ENCODE data around the gene TPBGL. TPM values are rescaled to one million over a fixed set of nuclear protein-coding genes. Genes with fewer than 3 reads are reported as not detected.

The TPBGL gene
- total RNA-seq, 2 donors from 2014 or later, result 0.26 TPM; not detected in 1

DNA sequence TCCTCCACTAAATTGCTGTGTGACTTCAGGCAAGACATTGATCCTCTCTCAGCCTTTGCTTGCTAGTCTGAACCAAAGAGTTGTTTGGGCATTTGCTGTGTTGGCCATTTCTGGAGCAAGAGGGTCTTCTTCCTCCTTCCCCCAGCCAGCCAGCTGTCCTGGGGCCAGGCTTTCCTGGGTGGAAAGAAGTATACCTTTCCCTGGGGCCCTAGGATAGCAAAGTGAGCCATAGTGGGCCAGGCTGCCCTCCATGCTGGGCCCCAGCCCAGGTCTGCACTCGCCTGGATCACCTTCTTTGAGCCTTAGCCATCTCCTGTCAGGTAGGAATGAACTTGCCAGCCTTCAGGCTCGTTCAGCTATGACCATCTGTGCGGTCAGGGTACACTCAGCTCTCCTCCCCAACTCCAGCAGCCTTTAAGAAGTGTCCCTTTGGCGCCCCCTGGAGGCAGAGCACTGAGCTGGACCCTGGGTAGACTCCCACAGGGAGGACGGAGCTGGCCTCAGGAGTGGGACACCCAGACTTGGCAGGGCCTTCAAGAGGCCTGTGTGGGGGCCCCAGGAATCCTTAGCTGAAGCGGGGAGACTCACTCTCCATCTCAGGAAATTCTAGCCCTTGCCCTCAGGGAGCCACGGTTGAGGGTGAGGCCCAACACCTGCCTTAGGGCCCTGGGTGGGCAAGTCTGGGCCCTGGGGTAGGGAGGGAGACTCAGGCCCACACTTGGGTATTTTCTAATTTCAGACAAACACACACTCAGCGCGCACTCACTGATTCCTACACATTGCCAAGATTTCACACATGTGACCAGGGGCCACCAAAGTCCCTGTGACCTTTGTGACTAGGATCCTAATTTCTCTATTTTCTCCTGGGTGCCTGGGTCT, 35.6 kb upstream of the TPBGL start:
- 23 to 27% methylated on average over 5 to 9 of the region's 9 CpGs for WGBS, 2 donors
- Histone ChIP-seq H3K27ac (no peak overlapping the region), H3K9me3 (no peaks in the 10 kb centered on the region), H3K4me3 (no peak overlapping the region), H3K27me3 (no peaks in the 10 kb centered on the region), H3K4me1 (peaks cover 14% of the 10 kb centered on the region), H3K36me3 (replicated peaks in 1 of 2; ENCODE audit: insufficient read depth in 1 of 2, low read depth in 2 of 2) (no peaks in the 10 kb centered on the region)
- ATAC-seq (peak; percentile 91), DNase-seq (peak; percentile 92 to 96 (median 93))
- no peak for TF ChIP-seq POLR2A (IDR thresholded peaks at IDR 0.05)
- TF ChIP-seq, protein P1, sequence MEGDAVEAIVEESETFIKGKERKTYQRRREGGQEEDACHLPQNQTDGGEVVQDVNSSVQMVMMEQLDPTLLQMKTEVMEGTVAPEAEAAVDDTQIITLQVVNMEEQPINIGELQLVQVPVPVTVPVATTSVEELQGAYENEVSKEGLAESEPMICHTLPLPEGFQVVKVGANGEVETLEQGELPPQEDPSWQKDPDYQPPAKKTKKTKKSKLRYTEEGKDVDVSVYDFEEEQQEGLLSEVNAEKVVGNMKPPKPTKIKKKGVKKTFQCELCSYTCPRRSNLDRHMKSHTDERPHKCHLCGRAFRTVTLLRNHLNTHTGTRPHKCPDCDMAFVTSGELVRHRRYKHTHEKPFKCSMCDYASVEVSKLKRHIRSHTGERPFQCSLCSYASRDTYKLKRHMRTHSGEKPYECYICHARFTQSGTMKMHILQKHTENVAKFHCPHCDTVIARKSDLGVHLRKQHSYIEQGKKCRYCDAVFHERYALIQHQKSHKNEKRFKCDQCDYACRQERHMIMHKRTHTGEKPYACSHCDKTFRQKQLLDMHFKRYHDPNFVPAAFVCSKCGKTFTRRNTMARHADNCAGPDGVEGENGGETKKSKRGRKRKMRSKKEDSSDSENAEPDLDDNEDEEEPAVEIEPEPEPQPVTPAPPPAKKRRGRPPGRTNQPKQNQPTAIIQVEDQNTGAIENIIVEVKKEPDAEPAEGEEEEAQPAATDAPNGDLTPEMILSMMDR (IDR thresholded peaks at IDR 0.05), result peak; percentile 80 to 91 (median 88)
- intact Hi-C loops (cut with DNase I), result loop anchor here (5.0 kb wide), 2 partner anchors 43 to 63 kb away; no protein-coding TSS in a partner anchor

DNA sequence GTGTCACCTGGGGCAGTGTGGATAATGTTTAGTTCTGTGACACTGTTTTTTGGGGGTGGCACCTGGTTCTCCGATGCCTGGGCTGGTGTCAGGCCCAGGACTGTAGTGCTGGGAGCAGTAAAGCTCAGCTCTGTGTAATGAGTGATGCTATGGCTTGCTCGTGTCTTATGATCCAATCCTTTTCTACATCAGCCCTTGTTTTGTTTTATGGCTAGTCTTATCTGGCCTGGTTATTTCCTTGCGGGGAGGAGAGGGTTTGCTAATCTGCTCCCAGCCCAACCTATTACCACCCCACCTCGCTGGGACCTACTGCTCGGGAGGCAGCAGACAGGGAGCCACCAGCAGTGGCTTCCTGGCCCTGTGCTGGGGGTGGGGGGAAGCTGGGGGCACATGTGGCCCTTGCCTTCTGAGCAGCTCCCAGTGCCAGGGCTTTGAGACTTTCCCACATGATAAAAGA, 35.0 kb upstream of the TPBGL start:
- intact Hi-C loops (cut with DNase I), result loop anchor here (5.0 kb wide), 1 partner anchor 63 kb away; no protein-coding TSS in a partner anchor
- WGBS, 2 donors, result 70 to 91% methylated on average over 5 of the region's 5 CpGs

DNA sequence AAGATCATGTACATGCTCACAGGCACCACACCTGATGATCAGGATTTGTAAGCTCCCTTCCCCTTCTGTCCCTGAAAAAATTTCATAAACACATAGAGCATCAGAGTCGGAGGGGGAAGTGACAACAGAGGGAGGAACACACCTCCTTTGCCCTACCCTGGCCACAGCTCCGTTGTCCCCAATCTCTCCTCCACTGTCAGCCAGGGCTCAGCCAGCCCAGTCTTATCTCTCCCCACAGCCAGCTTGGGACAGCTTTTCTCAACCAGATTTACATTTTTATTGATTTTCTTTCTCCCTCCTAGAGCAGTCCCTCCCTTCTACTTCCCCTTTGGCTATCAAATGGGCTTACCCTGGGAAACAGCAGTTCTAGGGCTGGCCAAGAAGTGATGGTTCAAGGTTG, 32.1 kb upstream of the TPBGL start:
- DNase-seq (no peak), ATAC-seq (no peak)
- H3K27ac ChIP-seq, result no peak overlapping the region
- H3K27me3 ChIP-seq, result no peaks in the 10 kb centered on the region
- no peaks in the 10 kb centered on the region for H3K9me3 ChIP-seq
- no peak overlapping the region for H3K4me3 ChIP-seq
- WGBS, 2 donors, result 3 to 13% methylated on average over 2 of the region's 2 CpGs
- intact Hi-C loops (cut with DNase I), result loop anchor here (5.0 kb wide), 1 partner anchor 66 kb away; no protein-coding TSS in a partner anchor
- no peak for TF ChIP-seq POLR2A (IDR thresholded peaks at IDR 0.05)
- peaks cover 23% of the 10 kb centered on the region for H3K4me1 ChIP-seq
- no peaks in the 10 kb centered on the region for H3K36me3 ChIP-seq (replicated peaks in 1 of 2; ENCODE audit: insufficient read depth in 1 of 2, low read depth in 2 of 2)

More for the DNA sequence above, 35.0 kb upstream of the TPBGL start:
- no peaks in the 10 kb centered on the region for H3K36me3 ChIP-seq (replicated peaks in 1 of 2; ENCODE audit: insufficient read depth in 1 of 2, low read depth in 2 of 2)
- H3K4me1 ChIP-seq, result peaks cover 14% of the 10 kb centered on the region
- H3K4me3 ChIP-seq, result no peak overlapping the region
- H3K27me3 ChIP-seq, result no peaks in the 10 kb centered on the region
- ATAC-seq, result no peak
- no peak for TF ChIP-seq POLR2A (IDR thresholded peaks at IDR 0.05)
- TF ChIP-seq, protein P1 (IDR thresholded peaks at IDR 0.05), result no peak
- no peak overlapping the region for H3K27ac ChIP-seq
- DNase-seq, result no peak
- no peaks in the 10 kb centered on the region for H3K9me3 ChIP-seq

DNA sequence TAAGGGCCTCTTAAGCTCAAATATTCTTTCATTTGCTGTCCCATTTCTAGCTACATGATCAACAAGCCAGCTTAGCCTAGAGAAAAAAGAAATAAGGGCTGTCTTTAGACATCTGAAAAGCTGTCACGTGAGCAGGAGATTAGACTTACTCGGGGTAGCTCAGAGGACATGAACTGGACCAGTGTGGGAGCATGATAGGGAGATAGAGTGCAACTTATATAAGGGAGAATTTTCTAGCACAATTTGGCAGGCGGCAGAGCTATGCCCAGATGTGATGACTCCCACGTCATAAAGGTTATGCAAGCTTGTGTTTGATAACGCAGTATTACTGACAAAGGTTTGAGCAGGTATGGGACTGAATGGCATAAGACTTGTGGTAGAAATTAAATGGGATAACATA, 28.2 kb upstream of the TPBGL start:
- no peaks in the 10 kb centered on the region for H3K36me3 ChIP-seq (replicated peaks in 1 of 2; ENCODE audit: insufficient read depth in 1 of 2, low read depth in 2 of 2)
- H3K4me3 ChIP-seq, result no peak overlapping the region
- no peaks in the 10 kb centered on the region for H3K9me3 ChIP-seq
- TF ChIP-seq, protein P1 (IDR thresholded peaks at IDR 0.05), result no peak
- no peak for TF ChIP-seq POLR2A (IDR thresholded peaks at IDR 0.05)
- DNase-seq (peak; percentile 29 to 53 (median 44)), ATAC-seq (peak; percentile 71)
- no peaks in the 10 kb centered on the region for H3K27me3 ChIP-seq
- WGBS, 2 donors, result 27 to 40% methylated on average over 5 of the region's 5 CpGs
- intact Hi-C loops (cut with DNase I), result no loop called here
- peak overlapping the region in 2 of 4 donors; percentile 2 to 35 for H3K27ac ChIP-seq
- peaks cover 19% of the 10 kb centered on the region for H3K4me1 ChIP-seq

DNA sequence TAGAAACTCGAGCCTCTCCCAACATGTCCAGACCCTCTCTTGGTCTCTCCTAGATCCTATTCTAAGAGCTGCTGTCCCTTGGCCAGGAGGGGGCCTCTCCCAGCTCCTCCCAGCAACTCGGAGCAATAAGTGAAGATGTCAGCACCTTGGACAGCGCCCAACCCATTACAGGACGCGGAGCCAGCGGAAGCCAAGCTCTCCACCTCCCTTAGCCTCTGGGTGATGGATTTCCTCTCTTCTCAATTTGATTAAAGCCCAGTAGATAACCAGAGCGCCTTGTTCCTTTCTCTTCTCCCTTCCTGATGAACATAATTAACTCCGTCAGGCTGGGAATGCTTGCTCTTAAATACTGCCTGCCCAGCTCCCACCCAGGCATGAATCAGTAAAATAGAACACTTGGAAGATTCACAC, 26.2 kb upstream of the TPBGL start:
- ATAC-seq (peak; percentile 65), DNase-seq (peak; percentile 78 to 87 (median 80))
- TF ChIP-seq, protein P1 (IDR thresholded peaks at IDR 0.05), result peak in 3 of 7 experiments; percentile 7 to 28 (median 21)
- no peak for TF ChIP-seq POLR2A (IDR thresholded peaks at IDR 0.05)
- Histone ChIP-seq H3K27me3 (no peaks in the 10 kb centered on the region), H3K36me3 (replicated peaks in 1 of 2; ENCODE audit: insufficient read depth in 1 of 2, low read depth in 2 of 2) (no peaks in the 10 kb centered on the region), H3K4me3 (no peak overlapping the region), H3K9me3 (no peaks in the 10 kb centered on the region), H3K4me1 (peaks cover 9% of the 10 kb centered on the region), H3K27ac (no peak overlapping the region)
- 1 to 4% methylated on average over 8 of the region's 8 CpGs for WGBS, 2 donors
- intact Hi-C loops (cut with DNase I), result no loop called here
